Activated naive CD4-positive, alpha-beta T cell treated with anti-CD3 and anti-CD28 coated beads for 36 hours (primary cell): ENCODE data around the gene CCDC18. TPM values are rescaled to one million over a fixed set of nuclear protein-coding genes. Genes with fewer than 3 reads are reported as not detected.
A peak's percentile ranks its signal among the peaks of the same experiment; 100 is the strongest.
"Not testable (repeated sequence)": the region's sequence is repeated elsewhere in the genome, so short reads cannot be mapped to it uniquely, and the experiment has no call there.

ENCODE experiments used
- CTCF ChIA-PET: fragments of 350-600 bp; sonication (Branson Sonifier 250); formaldehyde crosslinking; loops from one replicate; lab custom pipeline; 2021; ENCODE audit warnings: antibody characterized with exemption; lab: Charles Lee
- DNase-seq: peaks from one replicate; pipeline ENCODE4 v3.0.0-alpha.2; 2020
- H3K27ac Mint-ChIP-seq: one replicate; pipeline ENCODE4 v1.8.0; 2021; ENCODE audit warnings: mild to moderate bottlenecking, mixed read lengths
- H3K27me3 Mint-ChIP-seq: one replicate; pipeline ENCODE4 v1.8.0; 2021; ENCODE audit warnings: low read depth, mixed read lengths
- H3K36me3 Mint-ChIP-seq: one replicate; pipeline ENCODE4 v1.8.0; 2021; ENCODE audit warnings: low read depth, mixed read lengths
- H3K4me1 Mint-ChIP-seq: one replicate; pipeline ENCODE4 v1.8.0; 2021; ENCODE audit warnings: low read depth, mixed read lengths
- H3K4me3 Mint-ChIP-seq: one replicate; pipeline ENCODE4 v1.8.0; 2021; ENCODE audit warnings: mild to moderate bottlenecking, moderate library complexity, mixed read lengths
- H3K9me3 Mint-ChIP-seq: one replicate; pipeline ENCODE4 v1.8.0; 2021; ENCODE audit warnings: mixed read lengths
- intact Hi-C: fragments of 100-400 bp; cut with micrococcal nuclease; formaldehyde crosslinking; loops from one replicate; pipeline ENCODE4 v1.15.1; 2023
- total RNA-seq, 2 experiments: library from RNA; stranded (reverse); gene quantifications; one replicate each; pipeline ENCODE4 v1.2.3, GENCODE V29; 2021

Gene CCDC18
- total RNA-seq, 2 experiments from 2014 or later: 16.2 to 16.4 TPM

DNA sequence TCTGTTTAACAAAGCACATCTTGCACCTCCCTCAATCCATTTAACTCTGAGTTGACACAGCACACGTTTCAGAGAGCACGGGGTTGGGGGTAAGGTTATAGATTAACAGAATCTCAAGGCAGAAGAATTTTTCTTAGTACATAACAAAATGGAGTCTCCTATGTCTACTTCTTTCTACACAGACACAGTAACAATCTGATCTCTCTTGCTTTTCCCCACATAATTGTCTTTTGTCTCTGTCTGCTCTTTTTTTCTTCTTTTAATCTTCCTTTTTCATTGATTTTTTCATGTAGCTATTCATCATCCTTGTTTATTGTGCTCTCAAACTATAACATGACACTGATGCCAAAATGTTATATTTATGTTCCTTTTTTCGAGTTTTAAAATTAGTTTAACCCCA, 97.0 kb downstream of the CCDC18 start:
- CTCF ChIA-PET: interaction anchor here (1.4 kb wide), 1 partner anchor 27 kb away, joined by 5 read pairs; no protein-coding TSS in a partner anchor
- H3K36me3 Mint-ChIP-seq: peaks cover 31% of the 10 kb centered on the region
- H3K4me1 Mint-ChIP-seq, intact Hi-C loops, H3K9me3 Mint-ChIP-seq, H3K4me3 Mint-ChIP-seq, H3K27me3 Mint-ChIP-seq, DNase-seq, H3K27ac Mint-ChIP-seq: not testable (repeated sequence)

DNA sequence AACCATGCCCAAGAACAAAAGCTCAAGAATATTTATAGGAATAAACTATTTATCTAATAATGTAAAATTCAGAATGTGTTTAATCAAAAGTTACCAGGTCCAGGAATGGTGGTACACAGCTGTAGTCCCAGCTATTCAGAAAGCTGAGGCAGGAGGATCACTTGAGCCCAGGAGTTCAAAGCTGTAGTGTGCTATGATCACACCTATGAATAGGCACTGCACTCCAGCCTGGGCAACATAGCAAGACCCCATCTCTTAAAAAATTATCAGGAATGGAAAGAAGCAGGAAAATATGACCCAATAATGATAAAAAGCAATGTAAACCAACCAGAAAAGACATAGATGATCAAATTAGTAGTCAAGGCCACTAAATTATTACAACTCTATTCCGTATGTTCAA, 103.0 kb downstream of the CCDC18 start:
- intact Hi-C loops: no loop called here
- no peak overlapping the region for H3K27ac Mint-ChIP-seq
- peaks cover 40% of the 10 kb centered on the region for H3K36me3 Mint-ChIP-seq
- H3K4me3 Mint-ChIP-seq: no peak overlapping the region
- peaks cover 5% of the 10 kb centered on the region for H3K9me3 Mint-ChIP-seq
- no peaks in the 10 kb centered on the region for H3K4me1 Mint-ChIP-seq
- H3K27me3 Mint-ChIP-seq: no peaks in the 10 kb centered on the region
- DNase-seq: no peak
- CTCF ChIA-PET: interaction anchor here (0.6 to 1.2 kb wide), 4 partner anchors 64 to 260 kb away, joined by 3 to 4 read pairs (median 4); no protein-coding TSS in a partner anchor

DNA sequence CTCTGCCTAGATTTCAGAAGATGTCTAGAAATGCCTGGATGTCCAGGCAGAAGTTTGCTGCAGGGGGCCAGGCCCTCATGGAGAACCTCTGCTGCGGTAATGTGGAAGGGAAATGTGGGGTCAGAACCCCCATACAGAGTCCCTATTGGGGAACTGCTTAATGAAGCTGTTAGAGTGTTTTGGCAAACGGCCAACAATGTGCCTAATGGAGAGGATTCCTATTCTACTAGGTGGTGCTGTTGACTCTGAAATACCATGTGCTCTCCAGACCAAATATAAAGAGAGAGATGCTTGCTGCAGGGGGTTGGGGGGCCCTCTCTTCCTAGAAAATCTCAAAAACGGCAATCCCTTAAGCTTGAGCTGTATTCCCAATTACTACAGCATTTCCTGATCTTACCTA, 108.0 kb downstream of the CCDC18 start:
- Mint-ChIP-seq H3K4me1 (no peaks in the 10 kb centered on the region), H3K27me3 (no peaks in the 10 kb centered on the region), H3K9me3 (no peaks in the 10 kb centered on the region), H3K36me3 (peaks cover 32% of the 10 kb centered on the region), H3K4me3 (no peak overlapping the region), H3K27ac (no peak overlapping the region)
- CTCF ChIA-PET: interaction anchor here (1.1 kb wide), 1 partner anchor 16 kb away, joined by 3 read pairs; no protein-coding TSS in a partner anchor
- no peak for DNase-seq
- intact Hi-C loops: no loop called here

GRCh38 chr1:93296555-93297154, 116.1 kb downstream of the CCDC18 start:
- no peak overlapping the region for H3K4me3 Mint-ChIP-seq
- no peaks in the 10 kb centered on the region for H3K9me3 Mint-ChIP-seq
- H3K27me3 Mint-ChIP-seq: no peaks in the 10 kb centered on the region
- intact Hi-C loops: no loop called here
- no peaks in the 10 kb centered on the region for H3K4me1 Mint-ChIP-seq
- no peak overlapping the region for H3K27ac Mint-ChIP-seq
- CTCF ChIA-PET: interaction anchor here (1.1 kb wide), 1 partner anchor 8 kb away, joined by 7 read pairs; no protein-coding TSS in a partner anchor
- DNase-seq: no peak
- peaks cover 3% of the 10 kb centered on the region for H3K36me3 Mint-ChIP-seq

GRCh38 chr1:93301131-93301530, 120.6 kb downstream of the CCDC18 start:
- CTCF ChIA-PET: interaction anchor here (1.0 to 1.6 kb wide), 3 partner anchors 24 to 221 kb away, joined by 3 to 4 read pairs (median 3); no protein-coding TSS in a partner anchor
- H3K4me1 Mint-ChIP-seq: no peaks in the 10 kb centered on the region
- H3K27ac Mint-ChIP-seq: no peak overlapping the region
- no peaks in the 10 kb centered on the region for H3K27me3 Mint-ChIP-seq
- H3K9me3 Mint-ChIP-seq: no peaks in the 10 kb centered on the region
- peaks cover 2% of the 10 kb centered on the region for H3K36me3 Mint-ChIP-seq
- no peak overlapping the region for H3K4me3 Mint-ChIP-seq
- intact Hi-C loops: no loop called here
- no peak for DNase-seq

DNA sequence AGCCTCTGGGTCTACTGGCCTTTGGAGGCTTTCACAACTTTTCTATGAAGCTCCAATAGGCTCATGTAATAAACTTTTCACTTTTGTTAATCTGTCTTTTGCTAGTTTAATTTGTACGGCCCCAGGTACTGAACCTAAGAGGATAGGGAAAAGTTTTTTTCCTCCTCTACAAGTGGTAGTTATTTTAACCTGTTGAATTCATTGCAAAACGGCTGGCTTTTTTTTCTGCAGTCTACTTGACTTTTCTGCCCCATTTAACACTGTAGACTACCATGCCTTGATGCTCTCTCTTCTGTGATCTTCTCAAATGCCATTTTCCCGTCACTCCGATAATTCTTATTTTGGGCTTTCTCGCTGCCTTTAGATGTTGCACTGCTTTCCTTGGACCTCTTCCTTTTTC, 121.6 kb downstream of the CCDC18 start:
- Mint-ChIP-seq H3K9me3 (no peaks in the 10 kb centered on the region), H3K36me3 (peaks cover 2% of the 10 kb centered on the region), H3K27ac (no peak overlapping the region), H3K4me1 (no peaks in the 10 kb centered on the region), H3K27me3 (no peaks in the 10 kb centered on the region), H3K4me3 (no peak overlapping the region)
- CTCF ChIA-PET: interaction anchor here (0.6 to 1.2 kb wide), 3 partner anchors 23 to 512 kb away, joined by 3 read pairs; no protein-coding TSS in a partner anchor
- no peak for DNase-seq
- intact Hi-C loops: no loop called here

GRCh38 chr1:93304716-93305138, 124.2 kb downstream of the CCDC18 start:
- H3K36me3 Mint-ChIP-seq: peaks cover 2% of the 10 kb centered on the region
- intact Hi-C loops: loop anchor here (1.0 to 2.0 kb wide), 8 partner anchors 42 to 540 kb away; partner anchors contain the start of gene MTF2
- H3K4me3 Mint-ChIP-seq: no peak overlapping the region
- peak; percentile 67 for DNase-seq
- H3K27me3 Mint-ChIP-seq: no peaks in the 10 kb centered on the region
- H3K27ac Mint-ChIP-seq: no peak overlapping the region
- no peaks in the 10 kb centered on the region for H3K9me3 Mint-ChIP-seq
- CTCF ChIA-PET: interaction anchor here (0.6 to 2.2 kb wide), 49 partner anchors 8 to 1121 kb away, joined by 3 to 15 read pairs (median 5); partner anchors contain the start of gene DR1
- no peaks in the 10 kb centered on the region for H3K4me1 Mint-ChIP-seq

DNA sequence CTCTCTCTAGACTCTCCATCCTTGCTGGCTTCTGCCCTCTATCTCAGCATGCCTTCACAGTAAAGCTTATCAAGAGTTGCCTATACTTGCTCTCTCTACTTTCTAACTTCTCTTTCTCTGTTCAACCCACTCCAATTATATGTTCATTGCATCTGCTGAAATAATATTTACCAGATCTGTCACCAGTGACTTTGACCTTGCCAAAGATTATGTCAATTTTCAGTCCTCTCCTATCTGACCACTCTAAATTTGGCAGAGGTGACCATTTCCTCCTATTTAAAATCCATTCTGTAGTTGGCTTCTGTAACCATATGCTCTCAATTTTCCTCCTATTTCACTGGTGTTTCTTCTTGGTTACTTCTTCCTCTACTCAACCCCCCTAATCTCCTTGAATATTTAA, 126.4 kb downstream of the CCDC18 start:
- H3K4me1 Mint-ChIP-seq: no peaks in the 10 kb centered on the region
- peaks cover 4% of the 10 kb centered on the region for H3K36me3 Mint-ChIP-seq
- no peaks in the 10 kb centered on the region for H3K27me3 Mint-ChIP-seq
- no peak overlapping the region for H3K4me3 Mint-ChIP-seq
- CTCF ChIA-PET: no interaction called here
- H3K9me3 Mint-ChIP-seq: no peaks in the 10 kb centered on the region
- H3K27ac Mint-ChIP-seq: no peak overlapping the region
- intact Hi-C loops: no loop called here
- no peak for DNase-seq

DNA sequence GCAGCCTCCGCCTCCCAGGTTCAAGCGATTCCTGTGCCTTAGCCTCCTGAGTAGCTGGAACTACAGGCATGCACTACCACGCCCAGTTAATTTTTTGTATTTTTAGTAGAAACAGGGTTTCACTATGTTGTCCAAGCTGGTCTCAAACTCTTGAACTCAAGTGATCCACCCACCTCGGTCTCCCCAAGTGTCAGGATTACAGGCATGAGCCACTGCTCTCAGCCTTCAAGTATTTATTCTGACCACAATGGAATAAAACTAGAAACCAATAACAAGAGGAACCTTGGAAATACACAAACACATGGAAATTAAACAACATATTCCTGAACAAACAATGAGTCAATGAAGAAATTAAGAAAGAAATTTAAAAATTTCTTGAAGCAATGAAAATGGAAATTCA, 132.5 kb downstream of the CCDC18 start:
- H3K27me3 Mint-ChIP-seq: no peaks in the 10 kb centered on the region
- H3K9me3 Mint-ChIP-seq: no peaks in the 10 kb centered on the region
- no peak overlapping the region for H3K27ac Mint-ChIP-seq
- CTCF ChIA-PET: interaction anchor here (0.7 kb wide), 1 partner anchor 10 kb away, joined by 3 read pairs; no protein-coding TSS in a partner anchor
- no peak overlapping the region for H3K4me3 Mint-ChIP-seq
- no peak for DNase-seq
- intact Hi-C loops: no loop called here
- H3K36me3 Mint-ChIP-seq: peaks cover 2% of the 10 kb centered on the region
- H3K4me1 Mint-ChIP-seq: no peaks in the 10 kb centered on the region

DNA sequence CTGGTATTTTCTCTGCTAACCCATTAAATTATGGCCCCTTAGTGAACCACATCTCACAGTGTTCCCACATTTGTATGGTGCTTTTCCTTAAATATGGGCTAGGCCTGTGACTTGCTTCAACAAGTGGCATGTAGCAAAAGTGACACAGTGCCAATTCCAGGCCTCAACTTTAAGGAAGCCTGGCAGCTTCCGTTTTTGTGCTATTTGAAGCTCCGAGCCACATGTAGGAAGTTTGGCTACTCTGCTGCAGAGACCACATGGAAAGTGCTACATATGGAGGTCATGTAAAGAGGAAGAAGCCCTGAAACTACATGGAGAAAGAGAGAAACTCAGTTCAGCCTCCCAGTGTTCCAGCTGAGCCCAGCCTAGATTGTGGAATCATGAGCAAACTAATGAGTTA, 136.7 kb downstream of the CCDC18 start:
- H3K9me3 Mint-ChIP-seq: no peaks in the 10 kb centered on the region
- no peaks in the 10 kb centered on the region for H3K4me1 Mint-ChIP-seq
- H3K27me3 Mint-ChIP-seq: no peaks in the 10 kb centered on the region

GRCh38 chr1:93317943-93318342, 137.4 kb downstream of the CCDC18 start:
- Mint-ChIP-seq H3K4me3 (no peak overlapping the region), H3K27me3 (no peaks in the 10 kb centered on the region), H3K36me3 (no peaks in the 10 kb centered on the region), H3K9me3 (no peaks in the 10 kb centered on the region), H3K4me1 (no peaks in the 10 kb centered on the region), H3K27ac (no peak overlapping the region)
- CTCF ChIA-PET: interaction anchor here (2.2 kb wide), 1 partner anchor 13 kb away, joined by 6 read pairs; no protein-coding TSS in a partner anchor
- DNase-seq: no peak
- intact Hi-C loops: no loop called here

More for the DNA sequence above, 136.7 kb downstream of the CCDC18 start:
- H3K27ac Mint-ChIP-seq: no peak overlapping the region
- intact Hi-C loops: no loop called here
- no peak for DNase-seq
- CTCF ChIA-PET: interaction anchor here (1.1 to 2.2 kb wide), 2 partner anchors 12 to 14 kb away, joined by 3 to 6 read pairs; no protein-coding TSS in a partner anchor
- H3K36me3 Mint-ChIP-seq: no peaks in the 10 kb centered on the region
- no peak overlapping the region for H3K4me3 Mint-ChIP-seq

DNA sequence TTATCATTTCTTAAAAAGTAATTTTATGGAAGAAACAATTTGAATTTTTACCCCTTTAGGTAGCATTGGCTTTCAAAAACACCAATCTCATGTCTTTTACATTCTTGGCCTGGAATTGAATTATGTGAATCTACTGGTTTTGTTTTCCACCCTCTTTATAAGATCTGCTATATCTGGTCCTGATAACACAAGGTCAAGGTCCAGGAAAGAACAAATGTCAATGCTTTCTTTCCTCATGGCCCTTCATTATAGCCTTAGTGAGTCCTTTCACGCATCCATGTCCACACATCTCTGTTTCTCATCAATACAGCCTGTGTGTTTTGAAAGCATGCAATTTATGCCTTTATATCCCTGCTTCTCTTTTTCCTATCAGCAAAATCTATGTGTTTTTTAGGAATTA, 141.2 kb downstream of the CCDC18 start:
- Mint-ChIP-seq H3K4me3 (no peak overlapping the region), H3K27me3 (no peaks in the 10 kb centered on the region), H3K4me1 (no peaks in the 10 kb centered on the region), H3K27ac (no peak overlapping the region), H3K36me3 (no peaks in the 10 kb centered on the region), H3K9me3 (no peaks in the 10 kb centered on the region)
- CTCF ChIA-PET: no interaction called here
- DNase-seq: no peak
- intact Hi-C loops: no loop called here

- H3K4me3 Mint-ChIP-seq: no peak overlapping the region
- no peaks in the 10 kb centered on the region for H3K4me1 Mint-ChIP-seq
- H3K27ac Mint-ChIP-seq: no peak overlapping the region
- DNase-seq: no peak
- CTCF ChIA-PET: no interaction called here
- no peaks in the 10 kb centered on the region for H3K9me3 Mint-ChIP-seq
- H3K36me3 Mint-ChIP-seq: no peaks in the 10 kb centered on the region
- intact Hi-C loops: no loop called here
- no peaks in the 10 kb centered on the region for H3K27me3 Mint-ChIP-seq
Measured at GRCh38 chr1:93322349-93322748, 141.8 kb downstream of the CCDC18 start.
